ENCODE results near the gene TMEM171.

DNA sequence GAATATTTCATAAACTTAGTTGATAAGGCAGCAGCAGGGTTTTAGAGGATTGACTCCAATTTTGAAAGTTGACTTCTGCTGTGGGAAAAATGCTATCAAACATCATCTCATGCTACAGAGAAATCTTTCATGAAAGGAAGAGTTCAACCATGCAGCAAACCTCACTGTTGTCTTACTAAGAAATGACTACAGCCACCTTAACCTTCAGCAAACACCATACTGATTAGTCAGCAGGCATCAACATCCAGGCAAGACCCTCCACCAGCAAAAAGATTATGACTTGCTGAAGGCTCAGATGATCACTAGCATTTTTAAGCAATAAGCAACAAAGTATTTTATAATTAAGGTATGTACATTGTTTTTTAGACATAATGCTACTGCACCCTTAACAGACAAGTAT, 60.2 kb downstream of the TMEM171 start:
- TF ChIP-seq POLR2A (IDR thresholded peaks at IDR 0.05; ENCODE audit: extremely low read depth, insufficient read length): no peak
- TF ChIP-seq, protein P1, sequence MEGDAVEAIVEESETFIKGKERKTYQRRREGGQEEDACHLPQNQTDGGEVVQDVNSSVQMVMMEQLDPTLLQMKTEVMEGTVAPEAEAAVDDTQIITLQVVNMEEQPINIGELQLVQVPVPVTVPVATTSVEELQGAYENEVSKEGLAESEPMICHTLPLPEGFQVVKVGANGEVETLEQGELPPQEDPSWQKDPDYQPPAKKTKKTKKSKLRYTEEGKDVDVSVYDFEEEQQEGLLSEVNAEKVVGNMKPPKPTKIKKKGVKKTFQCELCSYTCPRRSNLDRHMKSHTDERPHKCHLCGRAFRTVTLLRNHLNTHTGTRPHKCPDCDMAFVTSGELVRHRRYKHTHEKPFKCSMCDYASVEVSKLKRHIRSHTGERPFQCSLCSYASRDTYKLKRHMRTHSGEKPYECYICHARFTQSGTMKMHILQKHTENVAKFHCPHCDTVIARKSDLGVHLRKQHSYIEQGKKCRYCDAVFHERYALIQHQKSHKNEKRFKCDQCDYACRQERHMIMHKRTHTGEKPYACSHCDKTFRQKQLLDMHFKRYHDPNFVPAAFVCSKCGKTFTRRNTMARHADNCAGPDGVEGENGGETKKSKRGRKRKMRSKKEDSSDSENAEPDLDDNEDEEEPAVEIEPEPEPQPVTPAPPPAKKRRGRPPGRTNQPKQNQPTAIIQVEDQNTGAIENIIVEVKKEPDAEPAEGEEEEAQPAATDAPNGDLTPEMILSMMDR (IDR thresholded peaks at IDR 0.05; ENCODE audit: low read depth, low read length): no peak
- TF ChIP-seq MAX (IDR thresholded peaks at IDR 0.05; ENCODE audit: low read depth, low read length): no peak
- TF ChIP-seq MYC (IDR thresholded peaks at IDR 0.05; ENCODE audit: low read depth, low read length): no peak
